ENCODE measurements around the gene SNRPF.

DNA sequence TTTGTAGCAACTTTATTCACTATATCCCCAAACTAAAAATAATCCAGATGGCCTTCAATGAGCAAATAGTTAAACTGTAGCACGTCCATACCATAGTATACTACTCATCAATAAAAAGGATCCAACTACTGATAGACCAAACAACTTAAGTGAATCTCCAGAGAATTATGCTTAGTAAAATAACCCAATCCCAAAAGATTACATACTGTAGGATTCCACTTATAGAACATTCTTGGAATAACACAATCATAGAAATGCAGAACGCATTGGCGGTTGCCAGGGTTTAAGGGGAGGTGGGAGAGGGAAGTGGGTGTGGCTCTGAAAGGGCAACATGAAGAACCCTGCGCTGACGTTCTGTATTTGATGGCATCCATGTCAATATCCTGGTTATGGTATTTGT, 28.6 kb downstream of the SNRPF start:
- TF ChIP-seq, protein P1, sequence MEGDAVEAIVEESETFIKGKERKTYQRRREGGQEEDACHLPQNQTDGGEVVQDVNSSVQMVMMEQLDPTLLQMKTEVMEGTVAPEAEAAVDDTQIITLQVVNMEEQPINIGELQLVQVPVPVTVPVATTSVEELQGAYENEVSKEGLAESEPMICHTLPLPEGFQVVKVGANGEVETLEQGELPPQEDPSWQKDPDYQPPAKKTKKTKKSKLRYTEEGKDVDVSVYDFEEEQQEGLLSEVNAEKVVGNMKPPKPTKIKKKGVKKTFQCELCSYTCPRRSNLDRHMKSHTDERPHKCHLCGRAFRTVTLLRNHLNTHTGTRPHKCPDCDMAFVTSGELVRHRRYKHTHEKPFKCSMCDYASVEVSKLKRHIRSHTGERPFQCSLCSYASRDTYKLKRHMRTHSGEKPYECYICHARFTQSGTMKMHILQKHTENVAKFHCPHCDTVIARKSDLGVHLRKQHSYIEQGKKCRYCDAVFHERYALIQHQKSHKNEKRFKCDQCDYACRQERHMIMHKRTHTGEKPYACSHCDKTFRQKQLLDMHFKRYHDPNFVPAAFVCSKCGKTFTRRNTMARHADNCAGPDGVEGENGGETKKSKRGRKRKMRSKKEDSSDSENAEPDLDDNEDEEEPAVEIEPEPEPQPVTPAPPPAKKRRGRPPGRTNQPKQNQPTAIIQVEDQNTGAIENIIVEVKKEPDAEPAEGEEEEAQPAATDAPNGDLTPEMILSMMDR (conservative IDR thresholded peaks at IDR 0.05 in 1 of 2, IDR thresholded peaks at IDR 0.05 in 1 of 2; ENCODE audit: low read depth in 1 of 2, low read length in 2 of 2), result no peak
- no peak for TF ChIP-seq EZH2 (IDR thresholded peaks at IDR 0.05; ENCODE audit: low read length, missing control alignments)
